SK-N-SH treated with all-trans-retinoic acid at 6 μM for 48 hours (cell line): ENCODE measurements around the gene PAIP2.
"Not testable (repeated sequence)": the region's sequence is repeated elsewhere in the genome, so short reads cannot be mapped to it uniquely, and the experiment has no call there.

Experiments
- ATAC-seq: fragments of 200-7000 bp; cut with Tn5 transposase; 3 replicates; pipeline ENCODE4 v1.9.1; 2020; ENCODE audit warnings: mild to moderate bottlenecking, moderate library complexity
- ARNTL ChIP-seq: fragments of 450-650 bp; formaldehyde crosslinking; IDR thresholded peaks from 2 replicates; pipeline ENCODE4 v1.5.0; 2020; ENCODE audit warnings: low read depth, mild to moderate bottlenecking, moderate library complexity, borderline replicate concordance
- BACH2 ChIP-seq: fragments of 250-450 bp; sonication (Bioruptor Pico); IDR thresholded peaks from 2 replicates; pipeline ENCODE4 v1.9.0; 2021; ENCODE audit warnings: mild to moderate bottlenecking, borderline replicate concordance
- CREB5 ChIP-seq: fragments of 250-450 bp; sonication (Bioruptor Pico); IDR thresholded peaks from 2 replicates; pipeline ENCODE4 v1.5.1; 2020; ENCODE audit warnings: low read depth, mild to moderate bottlenecking, moderate library complexity
- ESRRG ChIP-seq: fragments of 250-450 bp; sonication (Bioruptor Pico); IDR thresholded peaks from 2 replicates; pipeline ENCODE4 v1.6.1; 2021; ENCODE audit warnings: mild to moderate bottlenecking
- GLIS3 ChIP-seq: fragments of 250-450 bp; sonication (Bioruptor Pico); IDR thresholded peaks from 2 replicates; pipeline ENCODE4 v1.5.0; 2020; ENCODE audit warnings: mild to moderate bottlenecking, moderate library complexity
- ISL1 ChIP-seq: fragments of 250-450 bp; sonication (Bioruptor Pico); IDR thresholded peaks from 2 replicates; pipeline ENCODE4 v2.1.2; 2022; ENCODE audit warnings: mild to moderate bottlenecking, moderate library complexity
- OSR1 ChIP-seq: fragments of 250-450 bp; sonication (Bioruptor Pico); IDR thresholded peaks from 2 replicates; pipeline ENCODE4 v1.8.0; 2022; ENCODE audit warnings: moderate library complexity, mild to moderate bottlenecking, inconsistent platforms
- PATZ1 ChIP-seq: fragments of 250-450 bp; sonication (Bioruptor Pico); IDR thresholded peaks from 2 replicates; pipeline ENCODE4 v1.8.0; 2020; ENCODE audit warnings: mild to moderate bottlenecking, moderate library complexity, borderline replicate concordance
- POU6F1 ChIP-seq: fragments of 250-450 bp; sonication (Bioruptor Pico); IDR thresholded peaks from 2 replicates; pipeline ENCODE4 v1.8.0; 2021; ENCODE audit warnings: low read depth, mild to moderate bottlenecking, moderate library complexity, borderline replicate concordance
- TCF4 ChIP-seq: fragments of 250-450 bp; sonication (Bioruptor Pico); IDR thresholded peaks from 2 replicates; pipeline ENCODE4 v1.8.0; 2021; ENCODE audit warnings: mild to moderate bottlenecking, moderate library complexity, borderline replicate concordance
- TOX ChIP-seq: fragments of 250-450 bp; sonication (Bioruptor Pico); IDR thresholded peaks from 2 replicates; pipeline ENCODE4 v1.8.0; 2021; ENCODE audit warnings: mild to moderate bottlenecking, moderate library complexity, borderline replicate concordance
- ZC3H10 ChIP-seq: fragments of 250-450 bp; sonication (Bioruptor Pico); IDR thresholded peaks from 2 replicates; pipeline ENCODE4 v1.5.1; 2021; ENCODE audit warnings: mild to moderate bottlenecking, moderate library complexity
- ZFP3 ChIP-seq: fragments of 250-450 bp; sonication (Bioruptor Pico); IDR thresholded peaks from 2 replicates; pipeline ENCODE4 v1.5.0; 2020; ENCODE audit warnings: mild to moderate bottlenecking, moderate library complexity
- ZFP30 ChIP-seq: fragments of 450-650 bp; formaldehyde crosslinking; IDR thresholded peaks from 2 replicates; pipeline ENCODE4 v1.5.0; 2022; ENCODE audit warnings: mild to moderate bottlenecking, moderate library complexity
- ZNF565 ChIP-seq: fragments of 450-650 bp; formaldehyde crosslinking; conservative IDR thresholded peaks from 2 replicates; pipeline ENCODE4 v1.5.0; 2020; ENCODE audit warnings: low read depth, mild to moderate bottlenecking, moderate library complexity
- ZNF70 ChIP-seq: fragments of 450-650 bp; formaldehyde crosslinking; IDR thresholded peaks from 2 replicates; pipeline ENCODE4 v1.5.0; 2020; ENCODE audit warnings: mild to moderate bottlenecking, moderate library complexity
- ZNF8 ChIP-seq: fragments of 450-650 bp; formaldehyde crosslinking; IDR thresholded peaks from 2 replicates; pipeline ENCODE4 v1.5.0; 2020; ENCODE audit warnings: mild to moderate bottlenecking, moderate library complexity
- TF ChIP-seq, protein P1 (sequence below): fragments of 250-450 bp; sonication (Bioruptor Pico); IDR thresholded peaks from 2 replicates; pipeline ENCODE4 v1.5.0; 2020; ENCODE audit warnings: mild to moderate bottlenecking, moderate library complexity

The PAIP2 gene

DNA sequence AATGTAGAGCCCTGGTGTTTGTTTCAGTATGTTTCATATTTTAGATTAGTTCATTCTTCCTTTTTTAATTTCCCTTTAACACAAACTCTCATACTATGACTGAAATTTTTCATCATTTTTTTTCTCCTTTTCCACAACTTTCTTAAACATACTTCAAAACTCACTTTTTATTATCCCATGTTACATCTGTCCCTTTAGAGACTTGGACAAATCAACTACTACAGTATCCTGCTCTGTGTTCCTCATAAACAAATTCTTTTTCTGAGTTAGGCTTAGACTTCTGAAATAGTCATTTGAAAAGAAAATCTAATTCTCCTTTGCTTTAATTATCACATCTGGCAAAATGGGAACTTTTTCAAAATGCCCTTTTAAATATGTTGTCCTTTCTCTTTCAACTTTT is 32.9 kb upstream of the PAIP2 start:
- TF ChIP-seq ZFP3 (CRISPR knock-in tag), result no peak
- TF ChIP-seq ESRRG (CRISPR knock-in tag), result no peak
- TF ChIP-seq, protein P1, sequence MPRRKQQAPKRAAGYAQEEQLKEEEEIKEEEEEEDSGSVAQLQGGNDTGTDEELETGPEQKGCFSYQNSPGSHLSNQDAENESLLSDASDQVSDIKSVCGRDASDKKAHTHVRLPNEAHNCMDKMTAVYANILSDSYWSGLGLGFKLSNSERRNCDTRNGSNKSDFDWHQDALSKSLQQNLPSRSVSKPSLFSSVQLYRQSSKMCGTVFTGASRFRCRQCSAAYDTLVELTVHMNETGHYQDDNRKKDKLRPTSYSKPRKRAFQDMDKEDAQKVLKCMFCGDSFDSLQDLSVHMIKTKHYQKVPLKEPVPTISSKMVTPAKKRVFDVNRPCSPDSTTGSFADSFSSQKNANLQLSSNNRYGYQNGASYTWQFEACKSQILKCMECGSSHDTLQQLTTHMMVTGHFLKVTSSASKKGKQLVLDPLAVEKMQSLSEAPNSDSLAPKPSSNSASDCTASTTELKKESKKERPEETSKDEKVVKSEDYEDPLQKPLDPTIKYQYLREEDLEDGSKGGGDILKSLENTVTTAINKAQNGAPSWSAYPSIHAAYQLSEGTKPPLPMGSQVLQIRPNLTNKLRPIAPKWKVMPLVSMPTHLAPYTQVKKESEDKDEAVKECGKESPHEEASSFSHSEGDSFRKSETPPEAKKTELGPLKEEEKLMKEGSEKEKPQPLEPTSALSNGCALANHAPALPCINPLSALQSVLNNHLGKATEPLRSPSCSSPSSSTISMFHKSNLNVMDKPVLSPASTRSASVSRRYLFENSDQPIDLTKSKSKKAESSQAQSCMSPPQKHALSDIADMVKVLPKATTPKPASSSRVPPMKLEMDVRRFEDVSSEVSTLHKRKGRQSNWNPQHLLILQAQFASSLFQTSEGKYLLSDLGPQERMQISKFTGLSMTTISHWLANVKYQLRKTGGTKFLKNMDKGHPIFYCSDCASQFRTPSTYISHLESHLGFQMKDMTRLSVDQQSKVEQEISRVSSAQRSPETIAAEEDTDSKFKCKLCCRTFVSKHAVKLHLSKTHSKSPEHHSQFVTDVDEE (CRISPR knock-in tag), result no peak
- TF ChIP-seq CREB5, result no peak
- TF ChIP-seq, all 23 proteins: peak for 0
- ATAC-seq, result no peak

DNA sequence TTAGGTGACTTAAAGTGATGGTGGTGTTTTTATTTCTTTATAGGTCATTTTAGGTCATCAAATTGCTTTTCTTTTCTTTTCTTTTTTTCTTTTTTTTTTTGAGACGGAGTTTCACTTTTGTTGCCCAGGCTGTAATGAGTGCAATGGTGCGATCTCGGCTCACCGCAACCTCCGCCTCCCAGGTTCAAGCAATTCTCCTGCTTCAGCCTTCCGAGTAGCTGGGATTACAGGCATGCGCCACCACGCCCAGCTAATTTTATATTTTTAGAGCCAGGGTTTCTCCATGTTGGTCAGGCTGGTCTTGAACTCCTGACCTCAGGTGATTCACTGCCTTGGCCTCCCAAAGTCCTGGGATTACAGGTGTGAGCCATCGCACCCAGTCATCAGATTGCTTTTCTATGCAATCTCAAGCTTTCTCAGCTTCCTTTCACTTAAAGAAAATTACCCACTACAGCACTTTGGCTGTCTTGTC is 30.9 kb upstream of the PAIP2 start:
- ATAC-seq, result not testable (repeated sequence)

GRCh38 chr5:139312075-139312474 is 29.6 kb upstream of the PAIP2 start:
- ATAC-seq, result no peak
- no peak for TF ChIP-seq ZFP3 (CRISPR knock-in tag)
- TF ChIP-seq ESRRG (CRISPR knock-in tag), result no peak
- TF ChIP-seq TCF4 (CRISPR knock-in tag), result no peak
- no peak for TF ChIP-seq ZNF70 (CRISPR knock-in tag)
- no peak for TF ChIP-seq PATZ1 (CRISPR knock-in tag)

- TF ChIP-seq ISL1 (CRISPR knock-in tag), result no peak
- TF ChIP-seq PATZ1 (CRISPR knock-in tag), result no peak
- TF ChIP-seq ESRRG (CRISPR knock-in tag), result no peak
- TF ChIP-seq ARNTL, result no peak
- TF ChIP-seq TOX (CRISPR knock-in tag), result no peak
- no peak for TF ChIP-seq OSR1 (CRISPR knock-in tag)
- TF ChIP-seq ZC3H10 (CRISPR knock-in tag), result no peak
- TF ChIP-seq ZFP30 (CRISPR knock-in tag), result no peak
- TF ChIP-seq, protein P1 (CRISPR knock-in tag), result no peak
- no peak for TF ChIP-seq ZNF565 (CRISPR knock-in tag)
- no peak for TF ChIP-seq TCF4 (CRISPR knock-in tag)
- TF ChIP-seq ZNF70 (CRISPR knock-in tag), result no peak
- no peak for TF ChIP-seq ZNF8
- TF ChIP-seq POU6F1, result no peak
- TF ChIP-seq BACH2 (CRISPR knock-in tag), result no peak
- no peak for TF ChIP-seq GLIS3 (CRISPR knock-in tag)
- TF ChIP-seq CREB5, result no peak
Observed at GRCh38 chr5:139314276-139314675, 27.4 kb upstream of the PAIP2 start.

More at GRCh38 chr5:139314276-139314675, 27.4 kb upstream of the PAIP2 start:
- ATAC-seq, result no peak
